ENCODE results near the gene NUBPL.

DNA sequence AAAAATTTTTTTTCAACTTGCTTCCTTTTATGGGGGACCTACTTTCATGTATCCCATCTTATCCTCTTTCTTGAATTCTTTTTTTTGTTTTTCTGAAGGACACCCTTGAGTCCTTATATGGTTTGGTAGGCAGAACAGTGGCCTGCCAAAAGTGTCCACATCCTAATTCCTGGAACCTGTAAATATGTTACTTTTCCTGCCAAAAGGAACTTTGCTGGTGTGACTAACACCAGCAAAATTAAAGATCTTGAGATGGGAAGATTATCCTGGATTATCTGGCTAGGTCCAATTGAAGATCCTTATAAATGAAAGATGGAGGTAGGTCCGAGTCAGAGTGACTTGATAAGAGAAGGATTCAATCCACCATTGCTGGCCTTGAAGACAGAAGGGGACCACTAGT lies 5.3 kb downstream of the NUBPL start:
- TF ChIP-seq, protein P1, sequence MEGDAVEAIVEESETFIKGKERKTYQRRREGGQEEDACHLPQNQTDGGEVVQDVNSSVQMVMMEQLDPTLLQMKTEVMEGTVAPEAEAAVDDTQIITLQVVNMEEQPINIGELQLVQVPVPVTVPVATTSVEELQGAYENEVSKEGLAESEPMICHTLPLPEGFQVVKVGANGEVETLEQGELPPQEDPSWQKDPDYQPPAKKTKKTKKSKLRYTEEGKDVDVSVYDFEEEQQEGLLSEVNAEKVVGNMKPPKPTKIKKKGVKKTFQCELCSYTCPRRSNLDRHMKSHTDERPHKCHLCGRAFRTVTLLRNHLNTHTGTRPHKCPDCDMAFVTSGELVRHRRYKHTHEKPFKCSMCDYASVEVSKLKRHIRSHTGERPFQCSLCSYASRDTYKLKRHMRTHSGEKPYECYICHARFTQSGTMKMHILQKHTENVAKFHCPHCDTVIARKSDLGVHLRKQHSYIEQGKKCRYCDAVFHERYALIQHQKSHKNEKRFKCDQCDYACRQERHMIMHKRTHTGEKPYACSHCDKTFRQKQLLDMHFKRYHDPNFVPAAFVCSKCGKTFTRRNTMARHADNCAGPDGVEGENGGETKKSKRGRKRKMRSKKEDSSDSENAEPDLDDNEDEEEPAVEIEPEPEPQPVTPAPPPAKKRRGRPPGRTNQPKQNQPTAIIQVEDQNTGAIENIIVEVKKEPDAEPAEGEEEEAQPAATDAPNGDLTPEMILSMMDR (IDR thresholded peaks at IDR 0.05), result peak in 1 of 2 donors; percentile 4
- TF ChIP-seq POLR2AphosphoS5 (IDR thresholded peaks at IDR 0.05) (no peak), POLR2A (IDR thresholded peaks at IDR 0.05) (no peak)

Measured in suprapubic skin (tissue), 4 donors.